Measurements from ENCODE around the gene MFSD12.

- TF ChIP-seq, protein P1, sequence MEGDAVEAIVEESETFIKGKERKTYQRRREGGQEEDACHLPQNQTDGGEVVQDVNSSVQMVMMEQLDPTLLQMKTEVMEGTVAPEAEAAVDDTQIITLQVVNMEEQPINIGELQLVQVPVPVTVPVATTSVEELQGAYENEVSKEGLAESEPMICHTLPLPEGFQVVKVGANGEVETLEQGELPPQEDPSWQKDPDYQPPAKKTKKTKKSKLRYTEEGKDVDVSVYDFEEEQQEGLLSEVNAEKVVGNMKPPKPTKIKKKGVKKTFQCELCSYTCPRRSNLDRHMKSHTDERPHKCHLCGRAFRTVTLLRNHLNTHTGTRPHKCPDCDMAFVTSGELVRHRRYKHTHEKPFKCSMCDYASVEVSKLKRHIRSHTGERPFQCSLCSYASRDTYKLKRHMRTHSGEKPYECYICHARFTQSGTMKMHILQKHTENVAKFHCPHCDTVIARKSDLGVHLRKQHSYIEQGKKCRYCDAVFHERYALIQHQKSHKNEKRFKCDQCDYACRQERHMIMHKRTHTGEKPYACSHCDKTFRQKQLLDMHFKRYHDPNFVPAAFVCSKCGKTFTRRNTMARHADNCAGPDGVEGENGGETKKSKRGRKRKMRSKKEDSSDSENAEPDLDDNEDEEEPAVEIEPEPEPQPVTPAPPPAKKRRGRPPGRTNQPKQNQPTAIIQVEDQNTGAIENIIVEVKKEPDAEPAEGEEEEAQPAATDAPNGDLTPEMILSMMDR (conservative IDR thresholded peaks at IDR 0.05; ENCODE audit: low read length): no peak
- no peak for TF ChIP-seq EZH2phosphoT487 (IDR thresholded peaks at IDR 0.05; ENCODE audit: borderline replicate concordance, low read depth, low read length)
These were observed 37.0 kb downstream of the MFSD12 start for GRCh38 chr19:3520166-3521103.
